Keratinocyte (primary cell): ENCODE results near the gene CCDC88B. TPM values are rescaled to one million over a fixed set of nuclear protein-coding genes. Genes with fewer than 3 reads are reported as not detected.
A peak's percentile ranks its signal among the peaks of the same experiment; 100 is the strongest.

Source experiments
- DNase-seq: peaks from one replicate; pipeline ENCODE4 v3.0.0-alpha.2; 2011; ENCODE audit warnings: low read depth, missing footprints, low spot score
- FAIRE-seq: peaks from 2 replicates; lab custom pipeline; 2011; peaks lifted over from hg19 to GRCh38; lab: Jason Lieb, UNC
- H2AFZ ChIP-seq: 2 replicates; pipeline ENCODE4 v1.6.0; 2012; ENCODE audit warnings: low read length, control low read depth, inconsistent platforms; ENCODE audit not compliant: control insufficient read depth
- H3K27ac ChIP-seq: 2 replicates; pipeline ENCODE4 v1.5.1; 2011; ENCODE audit warnings: low read length; ENCODE audit not compliant: control insufficient read depth, insufficient read depth
- H3K27me3 ChIP-seq: 3 replicates; pipeline ENCODE4 v1.6.0; 2011; ENCODE audit warnings: low read length; ENCODE audit not compliant: control insufficient read depth, insufficient read depth; ENCODE audit errors: extremely low read depth
- H3K36me3 ChIP-seq, 2 experiments: 2 replicates in 1 of 2; 3 replicates in 1 of 2; pipeline ENCODE4 v1.5.1; 2011; ENCODE audit warnings: low read length in 2 of 2, mild to moderate bottlenecking in 1 of 2; ENCODE audit not compliant: control insufficient read depth in 2 of 2, insufficient read depth in 2 of 2; ENCODE audit errors: extremely low read depth in 1 of 2
- H3K4me1 ChIP-seq: 3 replicates; pipeline ENCODE4 v1.5.1; 2011; ENCODE audit warnings: low read length; ENCODE audit not compliant: control insufficient read depth, insufficient read depth; ENCODE audit errors: extremely low read depth
- H3K4me2 ChIP-seq: 3 replicates; pipeline ENCODE4 v1.6.0; 2011; ENCODE audit warnings: low read depth, low read length; ENCODE audit not compliant: control insufficient read depth, insufficient read depth; ENCODE audit errors: extremely low read depth
- H3K4me3 ChIP-seq, 3 experiments: fragments of 200-600 bp in 1 of 3; sonication (generic) in 1 of 3; 2 replicates in 2 of 3; 3 replicates in 1 of 3; pipeline ENCODE4 v1.5.1; 2011 to 2016; ENCODE audit warnings: low read length in 3 of 3, mild to moderate bottlenecking in 3 of 3, control low read depth in 2 of 3, inconsistent platforms in 1 of 3, low read depth in 1 of 3, mixed read lengths in 1 of 3, mixed run types in 1 of 3, moderate library complexity in 1 of 3; ENCODE audit not compliant: control insufficient read depth in 2 of 3, insufficient read depth in 2 of 3; ENCODE audit errors: extremely low read depth in 1 of 3
- H3K79me2 ChIP-seq: 2 replicates; pipeline ENCODE4 v1.6.0; 2012; ENCODE audit warnings: low read length; ENCODE audit not compliant: control insufficient read depth, insufficient read depth
- H3K9ac ChIP-seq: 3 replicates; pipeline ENCODE4 v1.6.0; 2011; ENCODE audit warnings: low read length; ENCODE audit not compliant: control insufficient read depth, insufficient read depth; ENCODE audit errors: extremely low read depth
- H3K9me1 ChIP-seq: 3 replicates; pipeline ENCODE4 v1.6.0; 2011; ENCODE audit warnings: low read length; ENCODE audit not compliant: control insufficient read depth, insufficient read depth; ENCODE audit errors: extremely low read depth
- H3K9me3 ChIP-seq: 2 replicates; pipeline ENCODE4 v1.5.1; 2012; ENCODE audit warnings: low read depth, low read length; ENCODE audit not compliant: control insufficient read depth
- H4K20me1 ChIP-seq: 3 replicates; pipeline ENCODE4 v1.6.0; 2011; ENCODE audit warnings: low read length; ENCODE audit not compliant: control insufficient read depth, insufficient read depth; ENCODE audit errors: extremely low read depth
- CTCF ChIP-seq, 3 experiments: IDR thresholded peaks in 1 of 3; conservative IDR thresholded peaks in 1 of 3; optimal IDR thresholded peaks in 1 of 3; 2 replicates in 2 of 3; 3 replicates in 1 of 3; pipeline versions ENCODE3 to v1.5.1; 2011; ENCODE audit warnings: low read length in 3 of 3, mild to moderate bottlenecking in 3 of 3, moderate library complexity in 2 of 3, control low read depth in 1 of 3, inconsistent platforms in 1 of 3; ENCODE audit not compliant: insufficient read depth in 2 of 3; ENCODE audit errors: extremely low read depth in 1 of 3
- EZH2 ChIP-seq: IDR thresholded peaks from one replicate; pipeline ENCODE4 v1.6.1; 2012; ENCODE audit warnings: inconsistent platforms, mild to moderate bottlenecking, low read length, moderate library complexity
- dilution Hi-C: fragments of 300-500 bp; cut with MboI; formaldehyde crosslinking; loops from one replicate; pipeline ENCODE4 v1.7.0; 2020; ENCODE audit warnings: low sequenced_read_pairs; ENCODE audit not compliant: extremely low pct_ligation_motif_present
- polyA plus RNA-seq, 5 experiments: library from polyadenylated mRNA; depleted of rRNA in 3 of 5; stranded (reverse) in 3 of 5; stranded (forward) in 1 of 5; unstranded in 1 of 5; fragments of >200 nt; gene quantifications; 1 replicate in 1 of 5; 2 replicates in 3 of 5; 3 replicates in 1 of 5; pipeline versions ENCODE4 v1.2.1 to v1.2.3, GENCODE V29; 2011 to 2012; ENCODE audit warnings: missing spikeins in 2 of 5, low read depth in 1 of 5, low replicate concordance in 1 of 5

The CCDC88B gene
- polyA plus RNA-seq, 1 donor (not counting 4 experiments of a cell fraction or from before 2014, with no cell fraction given): 3.7 TPM

- Histone ChIP-seq H3K36me3 (no peaks in the 10 kb centered on the region), H3K27ac (peak overlapping the region; percentile 77), H3K4me1 (peaks cover 13% of the 10 kb centered on the region), H4K20me1 (no peaks in the 10 kb centered on the region), H3K79me2 (no peaks in the 10 kb centered on the region), H3K9me1 (no peaks in the 10 kb centered on the region), H2AFZ (peak overlapping the region; percentile 71), H3K27me3 (no peaks in the 10 kb centered on the region), H3K4me3 (peak overlapping the region; percentile 34 to 61 (median 53)), H3K9me3 (no peaks in the 10 kb centered on the region), H3K9ac (peak overlapping the region; percentile 78), H3K4me2 (peak overlapping the region; percentile 79)
- FAIRE-seq (no peak), DNase-seq (no peak)
- dilution Hi-C loops: no loop called here
- no peak for TF ChIP-seq EZH2
- peak in 2 of 3 experiments; percentile 57 to 58 for TF ChIP-seq CTCF (optimal IDR thresholded peaks at IDR 0.05 in 1 of 3, IDR thresholded peaks at IDR 0.05 in 1 of 3, conservative IDR thresholded peaks at IDR 0.05 in 1 of 3; ENCODE audit: extremely low read depth in 1 of 3, insufficient read depth in 2 of 3, low read length in 3 of 3)
These were observed 2.1 kb downstream of the CCDC88B start for GRCh38 chr11:64341851-64342791.

GRCh38 chr11:64342869-64343745 is 3.1 kb downstream of the CCDC88B start:
- no peak for FAIRE-seq
- H2AFZ ChIP-seq: peak overlapping the region; percentile 26

More at GRCh38 chr11:64342869-64343745, 3.1 kb downstream of the CCDC88B start:
- DNase-seq: no peak
- no peaks in the 10 kb centered on the region for H3K27me3 ChIP-seq
- dilution Hi-C loops: no loop called here
- TF ChIP-seq EZH2 (no peak), CTCF (optimal IDR thresholded peaks at IDR 0.05 in 1 of 3, IDR thresholded peaks at IDR 0.05 in 1 of 3, conservative IDR thresholded peaks at IDR 0.05 in 1 of 3; ENCODE audit: extremely low read depth in 1 of 3, insufficient read depth in 2 of 3, low read length in 3 of 3) (no peak)
- H3K4me1 ChIP-seq: peaks cover 23% of the 10 kb centered on the region
- no peak overlapping the region for H3K9ac ChIP-seq
- no peaks in the 10 kb centered on the region for H3K9me3 ChIP-seq
- peak overlapping the region; percentile 39 for H3K4me2 ChIP-seq
- H3K27ac ChIP-seq: no peak overlapping the region
- H3K4me3 ChIP-seq: peak overlapping the region in 1 of 3 experiments; percentile 34
- no peaks in the 10 kb centered on the region for H4K20me1 ChIP-seq
- no peaks in the 10 kb centered on the region for H3K36me3 ChIP-seq
- no peaks in the 10 kb centered on the region for H3K9me1 ChIP-seq
- H3K79me2 ChIP-seq: no peaks in the 10 kb centered on the region
